Mesendoderm (in vitro differentiated cells): Measurements from ENCODE around the gene SP3.

Experiments
- DNase-seq: peaks from one replicate; pipeline ENCODE4 v3.0.0; 2013
- H2AK5ac ChIP-seq: 2 replicates; pipeline ENCODE4 v1.6.1; 2013; ENCODE audit warnings: low read length, inconsistent platforms
- H2BK120ac ChIP-seq: 2 replicates; pipeline ENCODE4 v1.6.1; 2013; ENCODE audit warnings: low read depth, mild to moderate bottlenecking, low read length, moderate library complexity, mixed read lengths
- H2BK15ac ChIP-seq: replicated peaks from 2 replicates; pipeline ENCODE4 v1.6.1; 2013; ENCODE audit warnings: low read depth, mild to moderate bottlenecking, moderate library complexity
- H2BK5ac ChIP-seq: 2 replicates; pipeline ENCODE4 v1.6.1; 2013; ENCODE audit warnings: low read length, inconsistent platforms
- H3K18ac ChIP-seq: 2 replicates; pipeline ENCODE4 v1.6.1; 2013; ENCODE audit warnings: mild to moderate bottlenecking, low read length, mixed read lengths
- H3K23ac ChIP-seq: one replicate; pipeline ENCODE4 v1.6.1; 2013; ENCODE audit warnings: low read length
- H3K27ac ChIP-seq: 2 replicates; pipeline ENCODE4 v1.5.1; 2013; ENCODE audit warnings: low read depth, mild to moderate bottlenecking, inconsistent platforms, low read length, moderate library complexity
- H3K27me3 ChIP-seq: 2 replicates; pipeline ENCODE4 v1.6.1; 2013; ENCODE audit warnings: low read length, control low read depth, mild to moderate bottlenecking, inconsistent platforms; ENCODE audit not compliant: insufficient read depth, poor library complexity
- H3K36me3 ChIP-seq: 2 replicates; pipeline ENCODE4 v1.6.1; 2013; ENCODE audit warnings: low read length, inconsistent platforms; ENCODE audit not compliant: control insufficient read depth, insufficient read depth
- H3K4ac ChIP-seq: one replicate; pipeline ENCODE4 v1.6.1; 2013; ENCODE audit warnings: low read depth, mild to moderate bottlenecking, low read length, moderate library complexity
- H3K4me1 ChIP-seq: 2 replicates; pipeline ENCODE4 v1.6.1; 2013; ENCODE audit warnings: low read depth, low read length, inconsistent platforms; ENCODE audit not compliant: control insufficient read depth
- H3K4me2 ChIP-seq: 2 replicates; pipeline ENCODE4 v1.6.1; 2013; ENCODE audit warnings: low read length
- H3K4me3 ChIP-seq: 2 replicates; pipeline ENCODE4 v1.5.1; 2013; ENCODE audit warnings: mild to moderate bottlenecking, low read length
- H3K56ac ChIP-seq: one replicate; pipeline ENCODE4 v1.6.1; 2013; ENCODE audit warnings: low read length
- H3K79me1 ChIP-seq: 2 replicates; pipeline ENCODE4 v1.6.1; 2013; ENCODE audit warnings: low read length, inconsistent platforms
- H3K79me2 ChIP-seq: 2 replicates; pipeline ENCODE4 v1.6.1; 2013; ENCODE audit warnings: mild to moderate bottlenecking, low read length; ENCODE audit not compliant: control insufficient read depth, insufficient read depth
- H3K9ac ChIP-seq: 2 replicates; pipeline ENCODE4 v1.6.1; 2013; ENCODE audit warnings: low read length, inconsistent platforms
- H4K5ac ChIP-seq: one replicate; pipeline ENCODE4 v1.6.1; 2013; ENCODE audit warnings: low read length
- H4K8ac ChIP-seq: one replicate; pipeline ENCODE4 v1.6.1; 2013; ENCODE audit warnings: low read depth, mild to moderate bottlenecking, control low read depth, low read length, moderate library complexity
- WGBS: extraction: QIAGEN DNeasy Blood & Tissue Kit; methylation state at CpG from one replicate; pipeline ENCODE4 v1.1.7; 2013; ENCODE audit warnings: low lambda C conversion rate, missing lambda C conversion rate; ENCODE audit not compliant: insufficient coverage; ENCODE audit errors: extremely low coverage; 5-methylcytosine and 5-hydroxymethylcytosine counted together

Gene SP3

DNA sequence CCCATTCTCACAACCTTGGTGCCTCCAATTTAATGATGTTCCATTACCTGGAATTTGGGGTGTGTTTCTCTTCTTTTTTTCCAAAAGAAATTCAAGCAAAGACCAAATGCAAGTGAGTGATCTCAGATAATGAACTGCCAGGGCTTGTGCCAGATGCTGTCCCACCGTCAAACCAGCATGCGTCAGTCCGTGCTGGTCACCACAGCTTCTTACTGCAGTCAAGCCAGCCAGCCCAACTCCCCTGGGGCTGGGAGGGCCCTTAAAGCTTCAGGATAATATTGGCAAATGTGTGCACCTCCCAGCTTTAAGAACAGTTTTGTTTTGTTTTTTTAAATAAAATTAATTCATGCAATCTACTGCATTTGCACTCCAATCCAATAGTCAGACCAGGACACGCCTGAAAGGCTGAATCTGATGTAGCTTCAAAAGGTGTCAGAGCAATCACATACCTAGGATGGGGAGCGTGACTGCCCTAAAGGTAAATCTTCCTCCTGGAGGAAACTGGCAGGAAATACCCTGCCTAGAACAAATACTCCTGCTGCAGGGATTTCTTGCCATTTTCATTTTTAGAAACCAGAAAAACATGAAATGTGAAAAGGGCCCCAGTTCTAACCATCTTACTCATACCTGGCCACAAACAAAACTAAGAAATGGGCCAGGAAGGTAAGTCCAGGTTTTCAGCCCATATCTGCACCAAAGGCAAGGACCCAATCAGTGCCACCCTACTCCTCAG is 26.8 kb upstream of the SP3 start:
- H3K56ac ChIP-seq = no peak overlapping the region
- H2AK5ac ChIP-seq = no peak overlapping the region
- no peak overlapping the region for H3K4me2 ChIP-seq
- no peak overlapping the region for H2BK5ac ChIP-seq
- DNase-seq = no peak
- no peak overlapping the region for H2BK15ac ChIP-seq
- H3K27ac ChIP-seq = no peak overlapping the region
- H2BK120ac ChIP-seq = no peak overlapping the region
- no peaks in the 10 kb centered on the region for H3K79me1 ChIP-seq
- H3K4ac ChIP-seq = no peak overlapping the region
- H4K5ac ChIP-seq = no peak overlapping the region
- no peaks in the 10 kb centered on the region for H3K4me1 ChIP-seq
- no CpG with 5 or more reads among the region's 5 CpGs for WGBS
- no peak overlapping the region for H3K4me3 ChIP-seq
- no peaks in the 10 kb centered on the region for H3K36me3 ChIP-seq
- no peaks in the 10 kb centered on the region for H3K79me2 ChIP-seq
- H3K27me3 ChIP-seq = no peaks in the 10 kb centered on the region
- H3K18ac ChIP-seq = no peak overlapping the region
- H3K9ac ChIP-seq = no peak overlapping the region
- no peak overlapping the region for H3K23ac ChIP-seq
- H4K8ac ChIP-seq = no peak overlapping the region

GRCh38 chr2:173990970-173991819 is 26.0 kb upstream of the SP3 start:
- H3K4ac ChIP-seq = no peak overlapping the region
- no peak overlapping the region for H3K9ac ChIP-seq
- H2BK15ac ChIP-seq = no peak overlapping the region
- H4K8ac ChIP-seq = no peak overlapping the region
- H3K23ac ChIP-seq = no peak overlapping the region
- H3K18ac ChIP-seq = no peak overlapping the region
- DNase-seq = no peak
- H2BK120ac ChIP-seq = no peak overlapping the region
- no peak overlapping the region for H3K27ac ChIP-seq
- H3K79me2 ChIP-seq = no peaks in the 10 kb centered on the region
- H3K27me3 ChIP-seq = no peaks in the 10 kb centered on the region
- H3K4me2 ChIP-seq = no peak overlapping the region
- H3K4me3 ChIP-seq = no peak overlapping the region
- H3K4me1 ChIP-seq = no peaks in the 10 kb centered on the region
- no peaks in the 10 kb centered on the region for H3K36me3 ChIP-seq
- H2AK5ac ChIP-seq = no peak overlapping the region
- H4K5ac ChIP-seq = no peak overlapping the region
- no CpG with 5 or more reads among the region's 13 CpGs for WGBS
- no peak overlapping the region for H2BK5ac ChIP-seq
- no peaks in the 10 kb centered on the region for H3K79me1 ChIP-seq
- H3K56ac ChIP-seq = no peak overlapping the region

DNA sequence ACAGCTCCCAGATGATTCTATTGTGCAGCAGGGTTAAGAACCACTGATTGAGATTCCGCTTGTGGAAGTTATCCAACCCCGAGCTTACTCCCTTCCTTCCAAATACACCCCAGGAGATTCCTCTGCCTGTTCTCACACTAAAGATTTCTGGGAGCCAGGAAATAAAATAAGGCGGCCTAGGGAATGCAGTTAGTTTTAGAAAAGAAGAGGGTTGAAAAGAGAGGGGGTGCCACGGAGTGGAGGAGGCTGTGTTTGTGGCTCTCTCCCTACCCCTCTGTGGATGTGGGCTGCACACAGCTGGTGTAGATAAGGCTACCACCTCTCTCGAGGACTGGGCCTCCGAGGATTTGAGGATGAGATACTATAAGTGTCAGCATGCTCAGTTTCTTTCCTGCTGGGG is 25.1 kb upstream of the SP3 start:
- H3K9ac ChIP-seq = no peak overlapping the region

GRCh38 chr2:173989884-173990215 is 24.7 kb upstream of the SP3 start:
- no peak overlapping the region for H2BK15ac ChIP-seq
- H3K56ac ChIP-seq = no peak overlapping the region
- H4K8ac ChIP-seq = no peak overlapping the region
- no peak for DNase-seq
- no CpG with 5 or more reads among the region's 1 CpG for WGBS
- no peak overlapping the region for H3K4me3 ChIP-seq
- H3K23ac ChIP-seq = no peak overlapping the region
- no peak overlapping the region for H2BK5ac ChIP-seq
- H3K79me2 ChIP-seq = no peaks in the 10 kb centered on the region
- no peak overlapping the region for H3K9ac ChIP-seq
- no peak overlapping the region for H3K4ac ChIP-seq
- no peaks in the 10 kb centered on the region for H3K79me1 ChIP-seq
- no peak overlapping the region for H4K5ac ChIP-seq
- no peak overlapping the region for H2AK5ac ChIP-seq
- no peak overlapping the region for H3K4me2 ChIP-seq
- H2BK120ac ChIP-seq = no peak overlapping the region
- H3K36me3 ChIP-seq = no peaks in the 10 kb centered on the region
- no peak overlapping the region for H3K18ac ChIP-seq
- H3K4me1 ChIP-seq = no peaks in the 10 kb centered on the region
- H3K27ac ChIP-seq = no peak overlapping the region
- H3K27me3 ChIP-seq = no peaks in the 10 kb centered on the region

More for the DNA sequence above, 25.1 kb upstream of the SP3 start:
- no peak for DNase-seq
- Histone ChIP-seq H3K4me2 (no peak overlapping the region), H3K56ac (no peak overlapping the region), H2BK5ac (no peak overlapping the region), H3K79me2 (no peaks in the 10 kb centered on the region), H2AK5ac (no peak overlapping the region), H3K23ac (no peak overlapping the region), H4K5ac (no peak overlapping the region), H2BK15ac (no peak overlapping the region), H3K4ac (no peak overlapping the region), H4K8ac (no peak overlapping the region), H3K79me1 (no peaks in the 10 kb centered on the region), H3K36me3 (no peaks in the 10 kb centered on the region), H3K18ac (no peak overlapping the region), H3K27me3 (no peaks in the 10 kb centered on the region), H3K4me3 (no peak overlapping the region), H3K4me1 (no peaks in the 10 kb centered on the region), H3K27ac (no peak overlapping the region), H2BK120ac (no peak overlapping the region)
- WGBS = no CpG with 5 or more reads among the region's 6 CpGs

DNA sequence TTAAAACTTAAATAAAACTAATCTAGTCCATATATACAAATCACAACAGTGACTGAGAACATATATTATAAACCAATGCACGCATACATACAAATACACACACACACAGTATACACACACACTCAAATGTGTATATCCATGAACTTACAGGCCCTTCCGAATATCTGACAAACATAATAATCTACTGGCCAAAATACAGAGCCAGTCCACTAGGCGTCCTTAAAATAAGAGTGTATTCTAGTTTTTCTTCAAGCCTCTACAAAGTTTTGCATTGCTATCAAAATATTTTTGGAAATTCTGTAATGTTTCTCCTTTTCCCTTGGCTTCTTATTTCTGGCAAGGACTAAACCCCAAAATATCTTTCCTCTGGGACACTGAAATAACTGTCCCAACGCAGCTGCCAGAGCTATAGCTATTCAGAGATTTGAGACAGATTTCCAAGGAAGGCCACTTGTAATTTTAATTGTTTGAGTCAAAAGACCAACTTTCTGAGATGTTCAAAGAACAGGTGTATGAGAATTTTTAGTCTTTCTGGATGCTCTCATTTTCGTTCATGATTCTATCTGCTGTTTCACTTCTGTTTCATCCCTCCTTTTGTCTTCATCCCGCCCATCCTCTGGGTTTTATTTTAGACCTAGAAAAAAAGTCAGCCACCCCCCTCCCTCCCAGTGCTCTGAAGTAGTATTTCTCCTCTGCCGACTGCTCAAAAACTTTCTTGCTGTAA is 24.1 kb upstream of the SP3 start:
- Histone ChIP-seq H3K27ac (no peak overlapping the region), H2BK15ac (no peak overlapping the region), H4K8ac (no peak overlapping the region), H3K79me1 (no peaks in the 10 kb centered on the region), H3K4me1 (no peaks in the 10 kb centered on the region), H4K5ac (no peak overlapping the region), H3K18ac (no peak overlapping the region), H3K9ac (no peak overlapping the region), H3K4me3 (no peak overlapping the region), H2BK5ac (no peak overlapping the region), H3K27me3 (no peaks in the 10 kb centered on the region), H3K4ac (no peak overlapping the region), H2AK5ac (no peak overlapping the region), H3K79me2 (no peaks in the 10 kb centered on the region), H3K56ac (no peak overlapping the region), H3K4me2 (no peak overlapping the region), H3K36me3 (no peaks in the 10 kb centered on the region), H3K23ac (no peak overlapping the region), H2BK120ac (no peak overlapping the region)
- no peak for DNase-seq
- no CpG with 5 or more reads among the region's 7 CpGs for WGBS
